ENCODE data around the gene DOCK3.
"Not testable (repeated sequence)": the region's sequence is repeated elsewhere in the genome, so short reads cannot be mapped to it uniquely, and the experiment has no call there.

DOCK3 gene

DNA sequence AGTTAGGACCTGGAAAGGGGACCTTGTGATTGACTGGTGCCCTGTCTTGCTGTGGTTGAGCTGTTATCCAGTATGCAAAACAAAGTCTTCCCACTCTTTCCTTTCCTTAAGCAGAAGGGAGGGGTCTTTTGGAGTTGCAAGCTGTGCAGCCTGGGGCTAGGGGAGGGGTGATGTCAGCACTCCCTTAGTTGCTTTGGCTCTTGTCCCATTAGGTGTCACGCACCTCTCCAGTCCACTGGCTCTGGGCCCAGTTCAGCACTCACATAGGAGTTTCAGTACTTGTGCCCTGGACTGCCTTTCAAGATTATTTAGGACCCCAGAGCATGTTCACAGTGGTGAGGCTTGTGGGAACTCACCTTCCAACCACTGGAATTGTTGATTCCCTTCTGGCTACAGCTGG, 238.5 kb downstream of the DOCK3 start:
- DNase-seq = no peak

DNA sequence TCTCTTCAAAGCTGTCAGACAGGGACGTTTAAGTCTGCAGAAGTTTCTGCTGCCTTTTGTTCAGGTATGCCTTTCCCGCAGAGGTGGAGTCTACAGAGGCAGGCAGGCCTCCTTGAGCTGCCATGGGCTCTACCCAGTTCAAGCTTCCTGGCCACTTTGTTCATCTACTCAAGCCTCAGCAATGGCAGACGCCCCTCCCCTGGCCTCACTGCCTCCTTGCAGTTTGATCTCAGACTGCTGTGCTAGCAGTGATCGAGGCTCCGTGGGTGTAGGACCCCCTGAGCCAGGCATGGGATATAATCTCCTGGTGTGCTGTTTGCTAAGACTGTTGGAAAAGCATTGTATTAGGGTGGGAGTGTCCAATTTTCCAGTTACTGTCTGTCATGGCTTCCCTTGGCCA, 247.3 kb downstream of the DOCK3 start:
- DNase-seq = not testable (repeated sequence)

DNA sequence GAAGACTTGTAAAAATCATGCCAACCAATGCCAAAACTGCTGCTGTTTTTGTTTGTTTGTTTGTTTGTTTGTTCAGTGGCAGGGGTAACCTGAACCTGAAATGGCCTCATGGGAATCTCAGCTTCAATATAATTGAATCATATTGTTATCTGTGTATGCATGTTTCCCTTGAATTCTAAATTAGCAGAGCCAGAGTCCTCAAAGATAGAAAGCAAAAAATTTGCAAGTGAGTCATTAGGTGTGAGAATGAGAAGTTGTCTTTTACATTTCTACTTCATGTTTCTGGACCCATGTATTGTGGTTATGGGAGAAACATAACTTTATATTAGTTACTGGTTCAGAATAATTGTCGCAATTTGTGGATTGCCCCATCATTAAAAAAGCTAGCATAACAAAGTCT, 249.2 kb downstream of the DOCK3 start:
- no peak for DNase-seq

DNA sequence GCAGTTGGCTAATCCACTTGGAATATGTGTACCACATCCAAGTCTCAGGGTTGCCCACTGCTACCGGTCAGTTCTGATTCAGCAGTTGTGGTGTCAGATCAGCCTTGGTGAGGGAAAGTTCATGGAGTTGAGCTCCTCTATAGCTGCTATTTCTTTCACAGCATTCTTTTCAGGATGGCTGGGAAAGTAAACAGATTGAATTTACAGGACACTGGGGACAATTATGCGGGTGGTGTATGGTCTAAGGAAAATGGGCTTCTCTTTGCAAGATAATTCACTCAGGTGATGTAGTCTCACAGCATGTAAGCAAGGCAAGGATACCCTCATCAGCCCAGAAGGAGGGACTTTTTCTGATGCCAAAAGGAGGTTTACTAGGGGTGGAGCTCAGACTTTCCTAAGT, 249.9 kb downstream of the DOCK3 start:
- DNase-seq = no peak

DNA sequence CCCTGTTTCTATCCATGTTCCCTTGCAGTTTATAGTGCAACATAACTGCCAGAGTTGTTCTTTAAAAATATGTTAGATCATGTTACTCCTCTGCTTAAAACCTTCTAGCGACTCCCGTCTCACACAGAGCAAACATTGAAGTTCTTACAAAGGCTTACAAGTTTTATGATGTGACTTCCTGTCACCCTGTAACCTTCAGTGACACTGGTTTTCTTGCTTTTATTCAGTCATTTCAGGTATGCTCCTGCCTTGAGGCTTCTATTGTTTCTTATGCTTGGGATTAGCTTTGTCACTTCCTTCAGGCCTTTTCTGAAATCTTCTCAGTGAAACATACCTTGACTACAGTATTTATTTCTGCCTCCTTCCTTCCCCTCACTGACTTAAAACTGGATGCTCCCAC, 252.1 kb downstream of the DOCK3 start:
- no peak for DNase-seq

DNA sequence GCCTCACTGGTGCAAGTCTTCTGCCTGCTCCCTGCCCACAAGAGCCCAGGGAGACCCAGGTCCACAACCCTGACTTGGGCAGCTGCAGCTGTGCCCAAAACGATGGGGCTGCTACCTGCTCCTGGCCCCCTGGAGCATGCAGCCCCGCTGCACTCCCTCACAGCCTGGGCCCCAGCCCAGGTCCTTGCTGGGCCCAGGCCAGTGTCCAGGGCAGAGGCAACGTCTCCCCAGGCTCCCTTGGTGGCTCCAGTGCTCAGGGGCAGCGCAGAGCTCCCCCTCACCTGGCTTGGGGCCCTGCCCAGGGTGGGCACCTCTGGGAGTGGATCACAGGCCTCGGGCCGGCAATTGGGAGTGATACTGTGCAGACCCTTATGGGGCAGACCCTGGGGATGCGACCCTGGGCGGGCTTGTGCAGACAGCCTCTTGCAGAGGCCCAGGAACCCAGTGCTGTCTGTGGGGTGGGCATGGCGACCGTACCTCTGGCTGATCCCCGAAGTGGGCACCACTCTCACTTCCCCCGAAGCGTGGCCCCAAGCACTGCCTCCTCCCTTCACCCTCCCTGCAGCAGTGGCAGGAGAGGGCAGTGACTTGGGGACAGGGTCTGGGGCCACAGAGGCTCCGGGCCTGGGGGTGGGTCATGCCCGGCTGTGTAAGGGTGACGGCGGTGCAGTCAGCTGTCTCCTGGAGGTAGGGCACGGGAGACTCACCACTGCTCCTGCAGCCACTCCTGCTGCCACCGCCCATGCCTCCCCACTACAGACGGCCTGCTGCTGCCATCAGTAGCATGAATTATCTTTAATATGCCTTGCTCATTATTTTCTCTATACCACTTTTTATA, 255.9 kb downstream of the DOCK3 start:
- no peak for DNase-seq

DNA sequence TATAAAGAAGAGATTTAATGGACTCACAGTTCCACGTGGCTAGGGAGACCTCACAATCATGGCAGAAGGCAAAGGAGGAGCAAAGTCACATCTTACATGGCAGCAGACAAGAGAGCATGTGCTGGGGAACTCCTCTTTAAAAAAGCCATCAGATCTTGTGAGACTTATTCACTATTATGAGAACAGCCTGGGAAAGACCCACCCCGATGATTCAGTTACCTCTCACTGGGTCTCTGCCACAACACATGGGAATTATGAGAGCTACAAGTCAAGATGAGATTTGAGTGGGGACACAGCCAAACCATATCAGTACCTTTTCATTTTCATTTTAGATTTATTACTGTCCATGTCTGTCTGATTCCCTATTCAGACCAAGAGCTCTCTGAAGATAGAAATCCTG, 258.2 kb downstream of the DOCK3 start:
- DNase-seq = not testable (repeated sequence)

DNA sequence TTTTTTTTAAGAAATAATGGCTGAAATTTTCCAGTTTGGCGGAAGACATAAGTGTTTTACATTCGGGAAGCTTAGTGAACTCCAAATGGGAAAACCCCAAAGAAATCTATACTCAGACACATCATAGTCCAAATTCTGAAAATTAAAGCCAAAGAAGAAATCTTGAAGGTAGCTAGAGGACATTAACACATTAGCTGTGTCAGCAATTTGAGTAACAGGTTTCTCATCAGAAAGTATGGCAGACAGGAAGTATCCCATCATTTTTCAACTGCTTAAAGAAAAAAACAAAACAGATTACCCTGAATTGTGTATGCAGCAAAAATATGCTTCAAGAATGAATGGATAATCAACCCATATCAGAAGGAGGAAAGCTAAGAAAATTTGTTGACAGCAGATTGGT, 261.7 kb downstream of the DOCK3 start:
- DNase-seq = no peak

DNA sequence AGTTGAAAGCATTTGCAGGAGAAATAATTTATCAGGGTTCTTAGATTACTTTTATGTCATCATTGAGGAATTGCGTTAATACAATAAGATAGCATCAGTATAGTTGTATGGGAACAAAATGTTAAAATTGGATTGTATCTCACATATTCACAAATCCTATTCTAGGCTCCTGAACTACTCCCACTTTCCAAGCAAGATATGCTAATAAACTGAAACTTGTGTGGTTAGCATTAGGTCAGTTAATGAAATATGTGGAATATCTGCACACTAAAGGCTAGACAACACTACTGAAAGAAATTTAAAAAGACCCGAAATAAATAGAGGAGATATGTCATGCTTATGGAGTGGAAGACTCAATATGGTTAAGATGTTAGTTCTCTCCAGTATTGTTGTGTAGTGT, 272.7 kb downstream of the DOCK3 start:
- DNase-seq = no peak

DNA sequence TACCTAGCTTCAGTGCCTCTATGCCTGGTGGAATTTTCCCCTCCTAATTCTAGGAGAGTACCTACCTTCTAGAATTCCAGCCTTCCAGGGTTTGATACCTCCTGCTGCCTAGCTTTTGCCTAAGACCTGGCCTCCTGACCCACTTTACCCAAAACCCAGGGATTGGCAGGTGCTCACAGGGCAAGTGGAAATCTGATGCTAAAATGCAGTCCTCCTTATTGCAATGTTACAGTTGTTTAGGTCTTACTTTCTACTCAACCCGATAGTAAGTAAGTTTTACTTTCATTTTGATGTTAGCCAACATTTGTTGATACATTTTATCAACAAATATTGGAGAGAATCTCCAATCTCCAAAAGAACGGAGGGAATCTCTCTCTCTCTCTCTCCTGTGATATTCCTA, 275.9 kb downstream of the DOCK3 start:
- no peak for DNase-seq

DNA sequence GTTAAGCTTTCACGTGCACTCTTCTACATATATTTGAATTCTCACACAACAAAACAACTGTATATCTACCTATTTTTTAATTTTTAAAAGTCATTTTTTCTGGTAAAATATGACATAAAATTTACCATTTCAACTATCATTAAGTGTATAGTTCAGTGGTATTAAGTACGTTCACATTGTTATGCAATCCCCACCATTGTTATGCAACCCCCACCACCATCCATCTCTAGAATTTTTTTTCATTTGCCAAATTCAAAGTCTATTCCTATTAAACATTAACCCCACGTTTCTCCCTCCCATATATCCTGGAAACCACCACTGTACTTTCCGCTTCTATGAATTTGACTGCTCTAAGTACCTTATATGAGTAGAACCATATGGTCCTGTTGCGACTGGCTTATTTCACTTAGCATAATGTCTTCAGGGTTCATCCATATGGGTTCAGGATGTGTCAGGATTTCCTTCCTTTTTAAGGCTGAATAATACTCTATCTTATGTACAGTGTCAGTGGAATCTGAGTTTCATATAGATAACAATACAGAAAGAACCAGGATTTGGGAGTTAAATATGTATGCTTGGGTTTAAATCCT, 279.2 kb downstream of the DOCK3 start:
- DNase-seq = no peak

DNA sequence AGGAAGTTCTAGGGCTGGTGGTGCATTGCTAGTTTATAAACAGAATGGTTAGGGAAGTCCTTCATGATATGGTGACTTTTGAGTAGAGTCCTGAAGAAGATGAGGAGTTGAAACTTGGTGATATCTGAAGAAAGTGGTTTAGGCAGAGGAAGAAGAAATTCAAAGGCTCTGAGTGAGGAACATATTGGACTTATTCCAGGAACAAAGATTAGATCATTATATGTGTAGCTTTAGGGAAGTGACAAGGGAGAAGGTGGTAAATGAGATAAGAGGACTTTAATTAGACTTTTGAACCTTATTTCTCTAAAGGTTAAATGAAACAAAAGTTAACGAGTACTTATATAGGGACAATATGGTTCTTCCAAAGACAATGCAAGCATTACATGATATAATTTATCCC, 286.7 kb downstream of the DOCK3 start:
- no peak for DNase-seq

DNA sequence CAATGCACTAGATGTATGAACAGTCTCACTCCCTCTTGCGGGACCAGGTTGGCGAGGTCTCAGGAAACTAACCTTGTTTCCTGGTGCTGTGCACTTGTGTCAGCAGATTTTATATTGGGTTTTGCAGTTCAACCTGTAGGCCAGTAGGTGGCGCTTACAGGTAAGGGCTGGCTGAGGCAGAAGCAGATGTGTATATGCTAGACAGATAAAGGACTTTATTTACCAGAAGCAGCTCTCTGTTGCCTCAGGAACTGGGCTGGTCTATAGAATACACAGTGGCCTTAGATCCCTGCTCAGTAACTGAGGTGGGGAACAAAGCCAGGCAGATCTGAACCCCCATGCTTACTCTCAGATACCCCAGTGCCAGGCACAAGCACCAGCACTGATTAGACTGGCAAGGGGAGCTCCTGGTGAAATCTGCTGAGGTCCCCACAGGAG, 296.8 kb downstream of the DOCK3 start:
- DNase-seq = peak; percentile 66

DNA sequence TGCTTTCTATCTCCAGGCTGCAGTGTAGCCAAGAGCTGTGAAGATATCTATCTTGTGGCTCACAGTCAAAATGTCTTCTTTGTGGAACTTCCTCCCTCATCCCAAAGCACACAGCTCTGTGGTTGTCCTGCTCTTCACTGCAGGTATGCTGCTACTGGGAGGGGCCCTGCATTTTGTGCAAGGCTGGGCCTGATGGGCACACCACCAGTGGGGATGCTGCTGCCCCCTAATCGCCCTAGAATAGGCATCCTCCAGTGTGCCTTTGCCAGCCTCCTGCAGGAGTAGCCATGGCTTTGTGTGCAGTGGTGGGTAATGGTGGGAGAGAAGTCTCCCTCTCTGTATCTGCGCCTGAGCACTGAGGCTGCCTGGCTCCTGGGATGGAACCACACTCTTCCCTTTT, 297.3 kb downstream of the DOCK3 start:
- DNase-seq = no peak

DNA sequence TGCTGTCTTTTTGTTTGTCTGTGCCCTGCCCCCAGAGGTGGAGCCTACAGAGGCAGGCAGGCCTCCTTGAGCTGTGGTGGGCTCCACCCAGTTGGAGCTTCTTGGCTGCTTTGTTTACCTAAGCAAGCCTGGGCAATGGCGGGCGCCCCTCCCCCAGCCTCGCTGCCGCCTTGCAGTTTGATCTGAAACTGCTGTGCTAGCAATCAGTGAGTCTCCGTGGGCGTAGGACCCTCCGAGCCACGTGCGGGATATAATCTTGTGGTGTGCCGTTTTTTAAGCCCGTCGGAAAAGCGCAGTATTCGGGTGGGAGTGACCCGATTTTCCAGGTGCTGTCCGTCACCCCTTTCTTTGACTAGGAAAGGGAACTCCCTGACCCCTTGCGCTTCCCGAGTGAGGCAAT, 303.9 kb downstream of the DOCK3 start:
- DNase-seq = not testable (repeated sequence)

DNA sequence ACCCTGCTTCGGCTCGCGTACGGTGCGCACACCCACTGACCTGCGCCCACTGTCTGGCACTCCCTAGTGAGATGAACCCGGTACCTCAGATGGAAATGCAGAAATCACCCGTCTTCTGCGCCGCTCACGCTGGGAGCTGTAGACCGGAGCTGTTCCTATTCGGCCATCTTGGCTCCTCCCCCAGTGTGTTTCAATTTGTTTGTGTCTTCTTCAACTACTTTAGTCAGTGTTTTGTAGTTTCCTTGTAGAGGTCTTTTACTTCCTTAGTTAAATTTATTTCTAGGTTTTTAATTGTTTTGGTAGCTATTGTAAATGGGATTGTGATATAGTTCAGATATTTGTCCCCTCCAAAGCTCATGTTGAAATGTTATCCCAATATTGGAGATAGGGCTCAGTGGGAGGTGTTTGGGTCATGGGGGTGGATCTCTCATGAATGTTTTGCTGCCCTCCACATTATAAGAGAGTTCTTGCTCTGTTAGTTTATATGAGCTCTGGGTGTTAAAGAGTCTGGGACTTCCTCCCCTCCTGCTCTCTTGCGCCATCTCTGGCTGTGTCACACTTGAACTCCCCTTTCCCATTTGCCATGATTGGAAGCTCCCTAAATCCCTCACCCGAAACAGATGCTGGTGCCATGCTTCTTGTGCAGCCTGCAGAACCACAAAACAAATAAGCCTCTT, 304.4 kb downstream of the DOCK3 start:
- DNase-seq = no peak

DNA sequence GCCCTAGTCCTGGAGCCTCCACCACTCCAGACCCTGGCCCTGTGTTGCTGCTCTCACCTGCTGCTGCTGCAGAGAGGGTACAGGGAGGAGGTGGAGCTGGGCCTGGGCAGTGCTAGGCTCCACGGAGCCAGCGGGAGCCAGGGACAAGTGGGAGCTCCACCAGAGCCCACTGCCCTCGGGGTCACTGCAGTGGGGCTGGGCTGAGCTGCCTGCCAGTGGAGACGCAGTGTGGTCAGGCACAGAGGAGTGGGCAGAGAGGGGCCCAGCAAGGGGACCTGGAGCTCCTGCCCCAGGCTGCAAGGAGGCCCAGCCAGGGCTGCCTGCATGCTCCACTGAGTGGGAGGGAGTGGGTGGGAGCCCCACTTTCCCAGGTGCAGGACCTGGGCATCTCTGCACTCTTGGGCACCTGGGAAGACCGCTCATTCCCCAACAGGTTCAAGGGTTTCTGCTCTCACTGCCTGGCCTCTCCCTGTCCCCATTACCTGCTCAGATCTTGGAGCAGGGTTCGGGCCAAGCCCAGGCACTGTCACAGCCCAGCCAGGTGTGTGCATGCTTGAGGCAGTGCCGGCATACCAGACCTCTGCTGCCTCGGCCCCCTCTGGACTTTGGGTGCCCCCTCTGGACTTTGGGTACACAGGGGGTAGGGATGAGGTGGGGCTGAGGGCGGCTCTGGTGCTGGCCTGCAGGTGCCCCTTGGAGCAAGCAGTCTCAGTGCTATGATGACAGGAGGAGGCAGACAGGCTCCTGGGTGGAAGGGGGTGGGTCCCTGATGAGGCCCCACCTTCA, 308.0 kb downstream of the DOCK3 start:
- DNase-seq = no peak

DNA sequence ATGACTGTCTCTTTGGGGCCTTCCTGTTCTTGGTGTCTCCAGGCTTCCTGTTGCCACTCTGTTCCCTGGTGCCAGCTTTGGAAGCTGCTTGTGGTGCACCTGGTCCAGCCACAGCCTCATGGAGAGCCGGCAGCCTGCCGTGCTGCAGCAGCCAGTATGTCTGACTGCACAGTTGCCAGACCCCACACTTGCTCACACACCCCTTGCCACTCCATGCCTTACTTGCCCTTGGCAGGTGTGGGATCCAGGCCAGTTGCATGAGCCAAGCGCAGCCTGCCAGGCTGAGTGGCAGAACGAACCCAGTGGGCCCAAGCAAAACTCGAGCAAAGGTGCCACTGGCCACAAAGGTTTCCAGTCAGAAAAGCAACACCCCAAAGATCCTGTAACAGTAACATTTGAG, 309.2 kb downstream of the DOCK3 start:
- DNase-seq = no peak

DNA sequence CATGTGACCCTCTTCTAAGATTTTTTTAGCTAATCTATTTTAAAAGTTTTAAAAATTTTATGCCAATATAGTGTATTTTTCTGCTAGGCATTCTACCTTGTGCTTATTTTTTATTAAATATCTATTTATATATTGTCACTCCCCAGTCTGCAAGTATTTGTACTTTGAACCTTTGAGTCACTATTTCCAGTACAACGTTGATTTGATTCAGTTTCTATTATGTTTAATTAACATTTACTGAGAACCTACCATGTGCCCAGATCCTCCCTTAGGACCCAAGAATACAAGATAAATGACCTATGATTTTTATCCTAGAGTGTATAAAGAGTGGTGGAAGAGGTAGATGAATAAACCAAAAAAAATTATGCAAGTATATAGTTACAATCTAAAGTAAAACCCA, 311.2 kb downstream of the DOCK3 start:
- no peak for DNase-seq

DNA sequence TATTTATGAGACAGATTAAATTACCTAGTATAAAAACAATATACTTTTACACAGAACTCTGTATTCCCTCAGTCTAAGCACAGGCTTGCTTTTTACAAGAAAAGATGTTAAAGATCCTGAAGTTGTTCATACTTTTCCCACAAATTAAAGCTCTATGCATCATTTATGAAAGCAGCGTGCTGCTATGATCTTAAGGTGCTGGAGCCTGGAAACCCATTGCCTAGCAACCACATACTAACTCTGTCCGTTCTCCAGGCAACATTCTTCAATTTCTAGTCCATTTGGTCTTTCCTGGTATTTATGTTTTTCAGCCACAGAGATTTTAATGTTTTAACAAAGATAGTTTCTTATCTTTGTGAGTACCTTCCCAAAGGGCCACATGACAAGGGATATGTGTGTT, 312.0 kb downstream of the DOCK3 start:
- no peak for DNase-seq

DNA sequence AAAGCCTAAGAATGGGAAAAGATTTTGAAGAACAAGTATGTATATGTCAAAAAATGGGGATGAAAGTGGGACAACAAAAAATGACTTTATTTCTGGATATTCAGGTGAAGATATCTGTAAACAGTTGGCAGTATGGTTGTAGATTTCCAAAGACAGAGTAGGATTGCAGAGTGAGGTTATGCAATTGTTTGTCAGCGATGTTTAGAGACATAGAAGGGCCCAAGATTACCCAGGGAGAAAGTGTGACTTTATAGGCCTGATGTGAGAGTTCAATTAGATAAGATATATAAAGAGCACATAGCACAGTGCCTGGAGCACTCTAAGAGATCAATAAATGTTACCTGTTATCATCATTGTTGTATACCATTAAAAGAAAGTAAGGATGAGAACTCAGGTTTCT, 319.8 kb downstream of the DOCK3 start:
- no peak for DNase-seq

DNA sequence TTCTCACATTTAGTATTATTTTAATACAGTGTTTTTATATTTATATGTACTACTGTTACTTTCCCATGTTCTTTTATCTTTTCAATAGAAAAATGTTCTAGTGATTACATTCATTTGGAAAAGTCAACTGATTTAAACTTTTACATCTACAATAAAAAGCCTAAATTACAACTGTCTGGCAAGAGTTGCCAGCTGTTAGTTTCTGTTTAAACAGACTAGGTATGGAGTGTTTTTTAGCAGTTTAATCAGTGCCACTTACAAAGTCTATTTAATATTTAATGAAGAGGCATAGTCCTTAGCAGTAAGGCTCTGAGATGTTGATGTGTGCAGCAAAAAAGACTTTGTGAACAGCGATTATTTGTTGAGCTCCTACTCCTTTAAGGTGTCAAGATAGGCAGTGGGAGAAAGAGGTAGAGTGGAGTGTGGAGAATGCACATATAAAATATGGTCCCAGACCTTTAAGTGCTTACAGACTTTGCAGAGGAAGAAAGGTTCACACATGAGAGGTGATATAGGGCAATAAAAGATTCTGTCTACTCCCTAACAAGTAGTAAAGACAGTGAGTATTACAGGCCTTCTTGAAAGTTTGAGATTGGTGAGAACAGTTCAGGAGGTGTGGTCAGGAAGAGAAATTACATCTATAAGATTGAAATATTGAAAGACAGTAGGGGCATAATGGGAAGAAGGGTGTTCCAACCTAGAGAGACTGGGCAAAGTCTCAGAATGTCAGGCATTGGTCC, 320.5 kb downstream of the DOCK3 start:
- no peak for DNase-seq

DNA sequence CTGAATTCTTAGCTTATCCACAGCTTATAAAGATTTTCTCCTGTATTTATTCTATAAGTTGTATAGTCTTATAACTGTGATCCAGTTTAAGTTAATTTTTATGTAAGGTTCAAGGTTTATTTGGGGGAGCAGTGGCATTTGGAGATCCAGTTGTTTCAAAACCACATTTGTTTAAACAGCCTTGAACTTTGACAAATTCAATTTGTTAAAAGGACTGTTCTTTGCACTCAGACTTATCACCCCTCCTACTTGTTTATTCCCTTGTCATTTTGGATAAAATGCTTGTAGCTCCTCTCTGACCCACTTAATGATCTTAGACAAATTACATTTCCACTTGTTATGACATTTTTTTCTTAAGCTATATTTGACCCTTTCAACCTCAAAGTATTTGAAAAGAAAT, 327.8 kb downstream of the DOCK3 start:
- DNase-seq = no peak

Measured in CD4-positive, alpha-beta T cell treated with Interleukin-17A for 4 hours (primary cell).